ENCODE measurements around the gene VPS54. TPM values are rescaled to one million over a fixed set of nuclear protein-coding genes. Genes with fewer than 3 reads are reported as not detected.

The VPS54 gene
- total and polyA plus RNA-seq, 4 donors, result 4.5 to 25.1 (median 13.3) TPM

GRCh38 chr2:63982335-63982734 is 36.9 kb downstream of the VPS54 start:
- no peak for DNase-seq (ENCODE audit: low spot score)
- no peak overlapping the region for H3K27ac ChIP-seq (ENCODE audit: low read depth in 1 of 2, low read length in 2 of 2)
- no peaks in the 10 kb centered on the region for H3K27me3 ChIP-seq (ENCODE audit: control insufficient read depth in 4 of 4, insufficient read depth in 4 of 4, low read length in 3 of 4)
- TF ChIP-seq RAD21 (IDR thresholded peaks at IDR 0.05) (no peak), RXRA (IDR thresholded peaks at IDR 0.05) (no peak), FOXA2 (IDR thresholded peaks at IDR 0.05) (no peak), HNF4A (conservative IDR thresholded peaks at IDR 0.05) (no peak), NR2F2 (IDR thresholded peaks at IDR 0.05) (no peak), MAX (IDR thresholded peaks at IDR 0.05) (no peak), YY1 (IDR thresholded peaks at IDR 0.05) (no peak), JUND (IDR thresholded peaks at IDR 0.05) (no peak), TAF1 (conservative IDR thresholded peaks at IDR 0.05) (no peak), HNF4G (IDR thresholded peaks at IDR 0.05) (no peak), REST (IDR thresholded peaks at IDR 0.05) (no peak), ZBTB33 (IDR thresholded peaks at IDR 0.05) (no peak), CTCF (IDR thresholded peaks at IDR 0.05; ENCODE audit: low read depth, low read length, missing input control) (no peak)
- H3K9ac ChIP-seq (ENCODE audit: low read depth in 1 of 2, low read length in 2 of 2), result no peak overlapping the region
- peaks cover 2 to 15% (median 9%) of the 10 kb centered on the region in 4 donors for H3K4me1 ChIP-seq (ENCODE audit: control insufficient read depth in 4 of 4, insufficient read depth in 4 of 4, low read length in 3 of 4)
- 55% methylated on average over 4 of the region's 4 CpGs for WGBS
- peaks cover 0 to 17% (median 6%) of the 10 kb centered on the region in 4 donors for H3K36me3 ChIP-seq (ENCODE audit: control insufficient read depth in 4 of 4, insufficient read depth in 3 of 4, low read depth in 1 of 4, low read length in 3 of 4)
- H3K4me3 ChIP-seq (ENCODE audit: low read depth in 1 of 3, low read length in 3 of 3), result no peak overlapping the region
- H3K9me3 ChIP-seq (ENCODE audit: control insufficient read depth in 4 of 4, low read length in 3 of 4), result no peaks in the 10 kb centered on the region

DNA sequence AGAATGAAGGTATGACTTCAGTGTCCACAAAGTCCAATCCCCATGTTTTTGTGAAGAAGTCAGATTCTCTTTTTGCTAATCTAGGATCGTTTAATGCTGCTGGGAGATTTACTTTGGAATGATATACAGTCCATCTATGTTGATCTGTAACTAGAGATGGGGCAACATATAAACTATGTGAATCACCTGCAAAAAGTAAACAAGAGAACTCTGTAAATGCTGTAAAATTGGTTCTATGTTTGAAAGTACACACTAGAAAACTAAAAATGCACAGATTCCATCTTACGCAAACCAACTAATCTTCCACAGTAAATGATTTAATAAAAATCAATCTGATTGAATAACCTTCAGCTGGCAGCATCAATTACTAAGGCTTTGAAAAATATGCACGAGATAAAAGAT is 37.5 kb downstream of the VPS54 start:
- TF ChIP-seq YY1 (IDR thresholded peaks at IDR 0.05) (no peak), HNF4A (conservative IDR thresholded peaks at IDR 0.05) (no peak), NR2F2 (IDR thresholded peaks at IDR 0.05) (no peak), FOXA2 (IDR thresholded peaks at IDR 0.05) (no peak), EGR1 (IDR thresholded peaks at IDR 0.05; ENCODE audit: low read depth in 2 of 2) (no peak), CTCF (IDR thresholded peaks at IDR 0.05; ENCODE audit: low read depth, low read length, missing input control) (no peak), REST (IDR thresholded peaks at IDR 0.05) (no peak), GABPA (IDR thresholded peaks at IDR 0.05 in 1 of 2, conservative IDR thresholded peaks at IDR 0.05 in 1 of 2) (no peak), MAX (IDR thresholded peaks at IDR 0.05) (no peak), RAD21 (IDR thresholded peaks at IDR 0.05) (no peak), SP1 (IDR thresholded peaks at IDR 0.05) (no peak), JUND (IDR thresholded peaks at IDR 0.05) (no peak)
- H3K4me1 ChIP-seq (ENCODE audit: control insufficient read depth in 4 of 4, insufficient read depth in 4 of 4, low read length in 3 of 4), result peaks cover 2 to 15% (median 9%) of the 10 kb centered on the region in 4 donors
- H3K27ac ChIP-seq (ENCODE audit: low read depth in 1 of 2, low read length in 2 of 2), result no peak overlapping the region
- H3K36me3 ChIP-seq (ENCODE audit: control insufficient read depth in 4 of 4, insufficient read depth in 3 of 4, low read depth in 1 of 4, low read length in 3 of 4), result peaks cover 0 to 17% (median 6%) of the 10 kb centered on the region in 4 donors
- no peaks in the 10 kb centered on the region for H3K9me3 ChIP-seq (ENCODE audit: control insufficient read depth in 4 of 4, low read length in 3 of 4)
- 56% methylated on average over 3 of the region's 3 CpGs for WGBS
- no peak for DNase-seq (ENCODE audit: low spot score)
- no peak overlapping the region for H3K9ac ChIP-seq (ENCODE audit: low read depth in 1 of 2, low read length in 2 of 2)
- H3K27me3 ChIP-seq (ENCODE audit: control insufficient read depth in 4 of 4, insufficient read depth in 4 of 4, low read length in 3 of 4), result no peaks in the 10 kb centered on the region
- no peak overlapping the region for H3K4me3 ChIP-seq (ENCODE audit: low read depth in 1 of 3, low read length in 3 of 3)

All from liver (tissue), 9 donors.